ENCODE data around the gene PMFBP1.

PMFBP1 gene

GRCh38 chr16:72134507-72134906 lies 37.4 kb downstream of the PMFBP1 start:
- H4K91ac ChIP-seq (ENCODE audit: low read depth, low read length), result no peak overlapping the region
- H3K9ac ChIP-seq (ENCODE audit: low read length), result no peak overlapping the region
- H3K23ac ChIP-seq (ENCODE audit: low read length), result no peak overlapping the region
- no peaks in the 10 kb centered on the region for H3K79me1 ChIP-seq (ENCODE audit: low read length)
- no peaks in the 10 kb centered on the region for H3K36me3 ChIP-seq (ENCODE audit: control insufficient read depth in 1 of 2, insufficient read depth in 2 of 2, low read length in 2 of 2)
- no CpG with 5 or more reads among the region's 2 CpGs for WGBS (ENCODE audit: extremely low coverage, insufficient coverage, insufficient read length)
- H3K79me2 ChIP-seq (ENCODE audit: control insufficient read depth, insufficient read depth, low read length, poor library complexity), result no peaks in the 10 kb centered on the region
- H3K4me3 ChIP-seq (ENCODE audit: low read depth, low read length), result no peak overlapping the region
- H3K4me1 ChIP-seq (ENCODE audit: control insufficient read depth in 1 of 2, insufficient read depth in 2 of 2, low read length in 2 of 2), result no peaks in the 10 kb centered on the region
- H3K27ac ChIP-seq (ENCODE audit: low read depth, low read length), result no peak overlapping the region
- H2BK12ac ChIP-seq (ENCODE audit: low read length), result no peak overlapping the region
- H2BK120ac ChIP-seq (ENCODE audit: insufficient read depth, low read length, poor library complexity), result no peak overlapping the region
- H2AFZ ChIP-seq (ENCODE audit: insufficient read depth, low read length, poor library complexity), result no peak overlapping the region
- no peak for DNase-seq
- H3K18ac ChIP-seq (ENCODE audit: low read length), result no peak overlapping the region
- H3K27me3 ChIP-seq (ENCODE audit: insufficient read depth, low read length), result no peaks in the 10 kb centered on the region
- H4K12ac ChIP-seq (ENCODE audit: low read depth, low read length), result no peak overlapping the region
- no peak overlapping the region for H2BK5ac ChIP-seq (ENCODE audit: low read depth, low read length, poor library complexity)
- no peak overlapping the region for H2AK5ac ChIP-seq (ENCODE audit: low read length)
- no peak overlapping the region for H3K4me2 ChIP-seq (ENCODE audit: low read length)
- no peak overlapping the region for H3K14ac ChIP-seq (ENCODE audit: low read length)
- H3K9me3 ChIP-seq (ENCODE audit: insufficient read depth, low read depth, low read length), result no peaks in the 10 kb centered on the region
- H3K4ac ChIP-seq (ENCODE audit: low read depth, low read length), result no peak overlapping the region
- no peak overlapping the region for H4K8ac ChIP-seq (ENCODE audit: low read depth, low read length)

DNA sequence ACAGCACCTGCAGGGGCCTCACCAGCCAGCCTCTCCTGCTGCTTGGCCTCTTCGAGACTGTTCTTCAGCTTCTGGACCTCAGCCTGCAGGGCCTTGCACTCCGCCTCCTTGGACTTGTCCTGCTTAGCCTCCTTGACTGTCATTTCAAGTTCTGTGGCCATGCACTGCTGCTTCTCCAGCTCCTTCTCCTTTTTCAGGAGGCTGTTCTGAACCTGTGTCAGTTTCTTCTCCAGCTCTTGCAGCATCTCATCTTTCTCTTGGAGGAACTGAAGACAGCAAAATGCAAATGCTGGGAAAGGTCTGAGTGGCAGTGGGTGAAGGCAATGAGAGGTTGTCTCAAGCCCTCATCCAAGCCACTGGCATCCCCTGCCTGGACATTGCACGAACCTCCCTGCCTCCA lies 39.2 kb downstream of the PMFBP1 start:
- no peak overlapping the region for H2AK5ac ChIP-seq (ENCODE audit: low read length)
- no peak overlapping the region for H3K9ac ChIP-seq (ENCODE audit: low read length)
- no peaks in the 10 kb centered on the region for H3K79me2 ChIP-seq (ENCODE audit: control insufficient read depth, insufficient read depth, low read length, poor library complexity)
- no peak overlapping the region for H3K4me3 ChIP-seq (ENCODE audit: low read depth, low read length)
- no peaks in the 10 kb centered on the region for H3K9me3 ChIP-seq (ENCODE audit: insufficient read depth, low read depth, low read length)
- DNase-seq, result no peak
- no peak overlapping the region for H3K18ac ChIP-seq (ENCODE audit: low read length)
- no peak overlapping the region for H2AFZ ChIP-seq (ENCODE audit: insufficient read depth, low read length, poor library complexity)
- no peak overlapping the region for H2BK120ac ChIP-seq (ENCODE audit: insufficient read depth, low read length, poor library complexity)
- H3K4me2 ChIP-seq (ENCODE audit: low read length), result no peak overlapping the region
- no peak overlapping the region for H2BK5ac ChIP-seq (ENCODE audit: low read depth, low read length, poor library complexity)
- no peak overlapping the region for H3K23ac ChIP-seq (ENCODE audit: low read length)
- no peak overlapping the region for H3K27ac ChIP-seq (ENCODE audit: low read depth, low read length)
- no peak overlapping the region for H4K91ac ChIP-seq (ENCODE audit: low read depth, low read length)
- no peaks in the 10 kb centered on the region for H3K27me3 ChIP-seq (ENCODE audit: insufficient read depth, low read length)
- no CpG with 5 or more reads among the region's 3 CpGs for WGBS (ENCODE audit: extremely low coverage, insufficient coverage, insufficient read length)
- H3K4me1 ChIP-seq (ENCODE audit: control insufficient read depth in 1 of 2, insufficient read depth in 2 of 2, low read length in 2 of 2), result no peaks in the 10 kb centered on the region
- H3K79me1 ChIP-seq (ENCODE audit: low read length), result no peaks in the 10 kb centered on the region
- no peak overlapping the region for H3K4ac ChIP-seq (ENCODE audit: low read depth, low read length)
- H3K14ac ChIP-seq (ENCODE audit: low read length), result no peak overlapping the region
- H2BK12ac ChIP-seq (ENCODE audit: low read length), result no peak overlapping the region
- H4K12ac ChIP-seq (ENCODE audit: low read depth, low read length), result no peak overlapping the region
- H3K36me3 ChIP-seq (ENCODE audit: control insufficient read depth in 1 of 2, insufficient read depth in 2 of 2, low read length in 2 of 2), result no peaks in the 10 kb centered on the region
- H4K8ac ChIP-seq (ENCODE audit: low read depth, low read length), result no peak overlapping the region

GRCh38 chr16:72131036-72131435 lies 40.9 kb downstream of the PMFBP1 start:
- Histone ChIP-seq H3K9ac (ENCODE audit: low read length) (no peak overlapping the region), H3K18ac (ENCODE audit: low read length) (no peak overlapping the region), H3K23ac (ENCODE audit: low read length) (no peak overlapping the region), H3K79me1 (ENCODE audit: low read length) (no peaks in the 10 kb centered on the region), H3K4me1 (ENCODE audit: control insufficient read depth in 1 of 2, insufficient read depth in 2 of 2, low read length in 2 of 2) (no peaks in the 10 kb centered on the region), H3K4me2 (ENCODE audit: low read length) (no peak overlapping the region), H3K9me3 (ENCODE audit: insufficient read depth, low read depth, low read length) (no peaks in the 10 kb centered on the region), H3K4me3 (ENCODE audit: low read depth, low read length) (no peak overlapping the region), H3K27me3 (ENCODE audit: insufficient read depth, low read length) (no peaks in the 10 kb centered on the region), H2AK5ac (ENCODE audit: low read length) (no peak overlapping the region), H3K36me3 (ENCODE audit: control insufficient read depth in 1 of 2, insufficient read depth in 2 of 2, low read length in 2 of 2) (no peaks in the 10 kb centered on the region), H3K79me2 (ENCODE audit: control insufficient read depth, insufficient read depth, low read length, poor library complexity) (no peaks in the 10 kb centered on the region), H3K14ac (ENCODE audit: low read length) (no peak overlapping the region), H4K91ac (ENCODE audit: low read depth, low read length) (no peak overlapping the region), H2BK5ac (ENCODE audit: low read depth, low read length, poor library complexity) (no peak overlapping the region), H3K27ac (ENCODE audit: low read depth, low read length) (no peak overlapping the region), H3K4ac (ENCODE audit: low read depth, low read length) (no peak overlapping the region), H2BK12ac (ENCODE audit: low read length) (no peak overlapping the region), H4K8ac (ENCODE audit: low read depth, low read length) (no peak overlapping the region), H2AFZ (ENCODE audit: insufficient read depth, low read length, poor library complexity) (no peak overlapping the region), H4K12ac (ENCODE audit: low read depth, low read length) (no peak overlapping the region), H2BK120ac (ENCODE audit: insufficient read depth, low read length, poor library complexity) (no peak overlapping the region)
- whole genome bisulfite sequencing (ENCODE audit: extremely low coverage, insufficient coverage, insufficient read length), result 100% methylated on average over 1 of the region's 6 CpGs
- DNase-seq, result peak in 1 of 2 donors; percentile 26

DNA sequence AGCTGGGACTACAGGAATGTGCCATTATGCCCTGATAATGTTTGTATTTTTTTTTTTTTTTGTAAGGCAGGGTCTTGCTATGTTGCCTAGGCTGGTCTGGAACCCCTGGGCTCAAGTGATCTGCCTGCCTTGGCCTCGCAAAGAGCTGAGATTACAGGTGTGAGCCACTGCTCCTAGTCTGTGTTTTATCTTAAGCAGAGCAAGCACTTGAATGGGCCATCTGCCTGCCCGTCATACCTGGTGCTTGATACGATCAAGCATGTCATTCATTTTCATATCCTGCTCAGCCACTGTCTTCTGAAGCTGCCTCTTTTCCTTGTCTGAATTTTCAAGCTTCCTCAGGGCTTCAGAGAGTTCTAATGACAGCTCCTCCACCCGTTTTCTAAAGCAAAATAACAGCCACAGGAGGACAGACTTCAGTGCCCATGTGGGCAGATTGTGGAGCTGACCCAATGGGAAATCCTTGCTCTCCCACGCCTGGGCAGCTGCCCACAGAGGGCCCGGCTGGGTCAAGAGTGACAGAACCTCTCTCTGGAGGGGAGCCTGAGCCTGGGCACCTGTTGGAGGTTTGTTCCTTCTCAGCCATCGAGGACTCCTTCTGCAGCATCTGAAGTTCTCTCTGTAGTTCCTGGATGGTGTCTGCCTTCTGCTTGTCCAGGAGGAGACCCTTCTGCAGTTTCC lies 41.8 kb downstream of the PMFBP1 start:
- Histone ChIP-seq H2AK5ac (ENCODE audit: low read length) (no peak overlapping the region), H2BK120ac (ENCODE audit: insufficient read depth, low read length, poor library complexity) (no peak overlapping the region), H3K4me2 (ENCODE audit: low read length) (no peak overlapping the region), H2BK12ac (ENCODE audit: low read length) (no peak overlapping the region), H3K9me3 (ENCODE audit: insufficient read depth, low read depth, low read length) (no peaks in the 10 kb centered on the region), H3K4ac (ENCODE audit: low read depth, low read length) (no peak overlapping the region), H3K14ac (ENCODE audit: low read length) (no peak overlapping the region), H3K27me3 (ENCODE audit: insufficient read depth, low read length) (no peaks in the 10 kb centered on the region), H4K12ac (ENCODE audit: low read depth, low read length) (no peak overlapping the region), H2BK5ac (ENCODE audit: low read depth, low read length, poor library complexity) (no peak overlapping the region), H3K18ac (ENCODE audit: low read length) (no peak overlapping the region), H4K91ac (ENCODE audit: low read depth, low read length) (no peak overlapping the region), H3K36me3 (ENCODE audit: control insufficient read depth in 1 of 2, insufficient read depth in 2 of 2, low read length in 2 of 2) (no peaks in the 10 kb centered on the region), H2AFZ (ENCODE audit: insufficient read depth, low read length, poor library complexity) (no peak overlapping the region), H4K8ac (ENCODE audit: low read depth, low read length) (no peak overlapping the region), H3K79me2 (ENCODE audit: control insufficient read depth, insufficient read depth, low read length, poor library complexity) (no peaks in the 10 kb centered on the region), H3K4me3 (ENCODE audit: low read depth, low read length) (no peak overlapping the region), H3K27ac (ENCODE audit: low read depth, low read length) (no peak overlapping the region), H3K9ac (ENCODE audit: low read length) (no peak overlapping the region), H3K4me1 (ENCODE audit: control insufficient read depth in 1 of 2, insufficient read depth in 2 of 2, low read length in 2 of 2) (no peaks in the 10 kb centered on the region), H3K79me1 (ENCODE audit: low read length) (no peaks in the 10 kb centered on the region), H3K23ac (ENCODE audit: low read length) (no peak overlapping the region)
- WGBS (ENCODE audit: extremely low coverage, insufficient coverage, insufficient read length), result no CpG with 5 or more reads among the region's 7 CpGs
- peak; percentile 43 to 73 for DNase-seq
